Hepatocyte (in vitro differentiated cells): ENCODE measurements around the gene FREY1. TPM values are rescaled to one million over a fixed set of nuclear protein-coding genes. Genes with fewer than 3 reads are reported as not detected.

Source experiments
- DNase-seq: peaks from one replicate; pipeline ENCODE4 v3.0.0-alpha.2; 2016; ENCODE audit warnings: low spot score
- H2AFZ ChIP-seq: fragments of 200-600 bp; sonication (generic); 2 replicates; pipeline ENCODE4 v1.6.0; 2016; ENCODE audit warnings: antibody characterized with exemption, mild to moderate bottlenecking
- H3K27ac ChIP-seq: fragments of 200-600 bp; sonication (generic); 2 replicates; pipeline ENCODE4 v1.5.1; 2016; ENCODE audit warnings: mild to moderate bottlenecking
- H3K27me3 ChIP-seq: fragments of 200-600 bp; sonication (generic); 2 replicates; pipeline ENCODE4 v1.6.1; 2016
- H3K36me3 ChIP-seq: fragments of 200-600 bp; sonication (generic); replicated peaks from 2 replicates; pipeline ENCODE4 v1.5.1; 2016; ENCODE audit warnings: low read depth; ENCODE audit not compliant: insufficient read depth
- H3K4me1 ChIP-seq: fragments of 200-600 bp; sonication (generic); 2 replicates; pipeline ENCODE4 v1.5.1; 2016; ENCODE audit warnings: mild to moderate bottlenecking, moderate library complexity; ENCODE audit not compliant: insufficient read depth
- H3K4me2 ChIP-seq: fragments of 200-600 bp; sonication (generic); 2 replicates; pipeline ENCODE4 v1.6.0; 2016
- H3K4me3 ChIP-seq: fragments of 200-600 bp; sonication (generic); 2 replicates; pipeline ENCODE4 v1.5.1; 2016; ENCODE audit warnings: mild to moderate bottlenecking
- H3K79me2 ChIP-seq: fragments of 200-600 bp; sonication (generic); 2 replicates; pipeline ENCODE4 v1.6.0; 2017; ENCODE audit warnings: mild to moderate bottlenecking
- H3K9me2 ChIP-seq: fragments of 200-600 bp; sonication (generic); replicated peaks from 2 replicates; pipeline ENCODE4 v1.6.0; 2017; ENCODE audit warnings: mild to moderate bottlenecking; ENCODE audit not compliant: insufficient read depth
- H3K9me3 ChIP-seq: fragments of 200-600 bp; sonication (generic); 2 replicates; pipeline ENCODE4 v1.5.1; 2016; ENCODE audit warnings: low read depth, mild to moderate bottlenecking
- H4K20me1 ChIP-seq: fragments of 200-600 bp; sonication (generic); 2 replicates; pipeline ENCODE4 v1.6.0; 2016; ENCODE audit warnings: mild to moderate bottlenecking; ENCODE audit not compliant: insufficient read depth, poor library complexity, severe bottlenecking
- CTCF ChIP-seq: fragments of 200-600 bp; sonication (generic); IDR thresholded peaks from 2 replicates; pipeline ENCODE4 v1.5.1; 2016; ENCODE audit warnings: antibody characterized with exemption, mild to moderate bottlenecking; ENCODE audit not compliant: poor library complexity
- EZH2 ChIP-seq: fragments of 200-600 bp; sonication (generic); IDR thresholded peaks from 2 replicates; pipeline ENCODE4 v1.6.1; 2016; ENCODE audit warnings: antibody characterized with exemption, mild to moderate bottlenecking, borderline replicate concordance
- EZH2phosphoT487 ChIP-seq: fragments of 200-600 bp; sonication (generic); IDR thresholded peaks from one replicate; pipeline ENCODE4 v1.6.1; 2018; ENCODE audit warnings: antibody characterized with exemption, mild to moderate bottlenecking, low read depth, moderate library complexity; ENCODE audit not compliant: unreplicated experiment, severe bottlenecking
- WGBS: methylation state at CpG from one replicate; pipeline ENCODE4 v1.1.6; 2016; ENCODE audit warnings: low lambda C conversion rate; ENCODE audit errors: missing lambda C conversion rate; 5-methylcytosine and 5-hydroxymethylcytosine counted together
- polyA plus RNA-seq: library from polyadenylated mRNA; unstranded; fragments of >200 nt; fragmentation: Nextera tagmentation; extraction: Ambion mirVana; gene quantifications from 2 replicates; pipeline ENCODE4 v1.2.1, GENCODE V29; 2016
- total RNA-seq: library from RNA; depleted of rRNA; stranded (reverse); fragments of >200 nt; gene quantifications from 2 replicates; pipeline ENCODE4 v1.2.3, GENCODE V29; 2014

FREY1 gene
- total and polyA plus RNA-seq, 2 experiments from 2014 or later, result not detected

- H3K9me3 ChIP-seq, result no peaks in the 10 kb centered on the region
- no peaks in the 10 kb centered on the region for H4K20me1 ChIP-seq
- no peak overlapping the region for H3K27ac ChIP-seq
- H3K4me2 ChIP-seq, result no peak overlapping the region
- peaks cover 8% of the 10 kb centered on the region for H3K27me3 ChIP-seq
- H3K36me3 ChIP-seq, result no peaks in the 10 kb centered on the region
- peaks cover 12% of the 10 kb centered on the region for H3K4me1 ChIP-seq
- H3K4me3 ChIP-seq, result no peak overlapping the region
- WGBS, result 84% methylated on average over 20 of the region's 22 CpGs
- no peak for TF ChIP-seq CTCF
- no peak for TF ChIP-seq EZH2
- TF ChIP-seq EZH2phosphoT487, result no peak
- DNase-seq, result no peak
- H3K9me2 ChIP-seq, result no peaks in the 10 kb centered on the region
- H3K79me2 ChIP-seq, result no peaks in the 10 kb centered on the region
- H2AFZ ChIP-seq, result no peak overlapping the region
Observed at GRCh38 chr11:45924036-45924915, 17.2 kb upstream of the FREY1 start.

- under 1% methylated on average over 35 of the region's 73 CpGs for WGBS
- peak within 1 kb of the TSS; percentile 79 for H2AFZ ChIP-seq
- peak within 1 kb of the TSS; percentile 45 for H3K4me3 ChIP-seq
- H3K36me3 ChIP-seq, result no peaks in the 10 kb centered on the region
- H3K27me3 ChIP-seq, result peaks cover 8% of the 10 kb centered on the region
- peak within 1 kb of the TSS; percentile 80 for H3K27ac ChIP-seq
- TF ChIP-seq EZH2phosphoT487 (no peak), EZH2 (peak; percentile 40), CTCF (no peak)
- H3K9me3 ChIP-seq, result no peaks in the 10 kb centered on the region
- peak; percentile 77 for DNase-seq
- H3K79me2 ChIP-seq, result no peaks in the 10 kb centered on the region
- H3K4me1 ChIP-seq, result peaks cover 12% of the 10 kb centered on the region
- H4K20me1 ChIP-seq, result no peaks in the 10 kb centered on the region
- H3K4me2 ChIP-seq, result peak within 1 kb of the TSS; percentile 92
- H3K9me2 ChIP-seq, result no peaks in the 10 kb centered on the region
Observed at GRCh38 chr11:45922425-45923082, 15.5 kb upstream of the FREY1 start, which contains the start of gene LARGE2. Gene LARGE2, plus strand, starts transcription at chr11:45922656. Its CDS starts 227 bp downstream, at chr11:45922883.

GRCh38 chr11:45921561-45922424, 14.7 kb upstream of the FREY1 start:
- Histone ChIP-seq H3K4me3 (peak overlapping the region; percentile 45), H3K4me1 (peaks cover 12% of the 10 kb centered on the region), H4K20me1 (no peaks in the 10 kb centered on the region), H2AFZ (peak overlapping the region; percentile 79), H3K4me2 (peak overlapping the region; percentile 92), H3K27ac (peak overlapping the region; percentile 80), H3K36me3 (no peaks in the 10 kb centered on the region), H3K79me2 (peaks cover 5% of the 10 kb centered on the region), H3K9me2 (no peaks in the 10 kb centered on the region), H3K9me3 (no peaks in the 10 kb centered on the region), H3K27me3 (peaks cover 8% of the 10 kb centered on the region)
- DNase-seq, result peak; percentile 82
- 5% methylated on average over 35 of the region's 54 CpGs for WGBS
- TF ChIP-seq EZH2 (no peak), EZH2phosphoT487 (no peak), CTCF (no peak)
